Small intestine (tissue), 7 donors: ENCODE data around the gene LBH. TPM values are rescaled to one million over a fixed set of nuclear protein-coding genes. Genes with fewer than 3 reads are reported as not detected.

ENCODE experiments used
- DNase-seq, 2 donors: peaks; one replicate each; pipeline versions ENCODE4 v3.0.0 to v3.0.0-alpha.2; 2013
- FAIRE-seq: peaks from 2 replicates; lab custom pipeline; 2012; peaks lifted over from hg19 to GRCh38; lab: Jason Lieb, UNC
- H3K27ac ChIP-seq, 3 donors: one replicate each; pipeline ENCODE4 v1.5.1; 2013; ENCODE audit warnings: low read length in 2 of 3, mild to moderate bottlenecking in 2 of 3, control low read depth in 1 of 3, inconsistent platforms in 1 of 3, low read depth in 1 of 3, moderate library complexity in 1 of 3
- H3K27me3 ChIP-seq, 3 donors: one replicate each; pipeline ENCODE4 v1.6.1; 2013; ENCODE audit warnings: low read length in 3 of 3, inconsistent platforms in 1 of 3; ENCODE audit not compliant: control insufficient read depth in 3 of 3, insufficient read depth in 3 of 3
- H3K36me3 ChIP-seq, 3 donors: one replicate each; pipeline ENCODE4 v1.6.1; 2013; ENCODE audit warnings: low read length in 3 of 3, inconsistent platforms in 1 of 3, low read depth in 1 of 3, mild to moderate bottlenecking in 1 of 3, moderate library complexity in 1 of 3; ENCODE audit not compliant: control insufficient read depth in 3 of 3, insufficient read depth in 2 of 3
- H3K4me1 ChIP-seq, 3 donors: one replicate each; pipeline ENCODE4 v1.6.1; 2013; ENCODE audit warnings: low read length in 2 of 3, inconsistent platforms in 1 of 3, low read depth in 1 of 3, mild to moderate bottlenecking in 1 of 3, moderate library complexity in 1 of 3; ENCODE audit not compliant: control insufficient read depth in 3 of 3, insufficient read depth in 2 of 3
- H3K4me3 ChIP-seq, 3 donors: one replicate each; pipeline ENCODE4 v1.5.1; 2013; ENCODE audit warnings: low read length in 3 of 3, control low read depth in 1 of 3, inconsistent platforms in 1 of 3, low read depth in 1 of 3, mild to moderate bottlenecking in 1 of 3, moderate library complexity in 1 of 3
- H3K9me3 ChIP-seq, 2 donors: one replicate each; pipeline ENCODE4 v1.6.1; 2013; ENCODE audit warnings: low read depth in 1 of 2, low read length in 1 of 2; ENCODE audit not compliant: control insufficient read depth in 2 of 2, insufficient read depth in 1 of 2
- WGBS, 3 donors: extraction: QIAGEN DNeasy Blood & Tissue Kit; methylation state at CpG; one replicate each; pipeline ENCODE4 v1.1.7; 2013; 5-methylcytosine and 5-hydroxymethylcytosine counted together
- polyA plus RNA-seq, 4 donors: library from polyadenylated mRNA; stranded (reverse) in 3 of 4; unstranded in 1 of 4; fragments of 200-250 nt in 3 of 4; fragments of 120-200 nt in 1 of 4; gene quantifications; one replicate each; pipeline versions ENCODE4 v1.2.1 to v1.2.3, GENCODE V29; 2013
- donor health status: healthy with polysubstance abuse.
- donor health status: control.
- donor health status: control.
- donor health status: Bipolar disorder and iron deficiency.
- donor health status: healthy.

The LBH gene
- polyA plus RNA-seq, 4 donors = 3.8 to 17.6 (median 12.0) TPM

GRCh38 chr2:30239986-30240752 lies 8.8 kb downstream of the LBH start:
- DNase-seq = no peak
- 67 to 82% (median 70%) methylated on average over 12 of the region's 12 CpGs for WGBS, 3 donors
- Histone ChIP-seq H3K4me1 (peaks cover 0 to 3% (median 0%) of the 10 kb centered on the region in 3 donors), H3K9me3 (peaks cover 0 to 5% of the 10 kb centered on the region in 2 donors), H3K27me3 (no peaks in the 10 kb centered on the region), H3K4me3 (no peak overlapping the region), H3K27ac (peak overlapping the region in 1 of 3 donors; percentile 58), H3K36me3 (peaks cover 0 to 40% (median 6%) of the 10 kb centered on the region in 3 donors)
- no peak for FAIRE-seq

DNA sequence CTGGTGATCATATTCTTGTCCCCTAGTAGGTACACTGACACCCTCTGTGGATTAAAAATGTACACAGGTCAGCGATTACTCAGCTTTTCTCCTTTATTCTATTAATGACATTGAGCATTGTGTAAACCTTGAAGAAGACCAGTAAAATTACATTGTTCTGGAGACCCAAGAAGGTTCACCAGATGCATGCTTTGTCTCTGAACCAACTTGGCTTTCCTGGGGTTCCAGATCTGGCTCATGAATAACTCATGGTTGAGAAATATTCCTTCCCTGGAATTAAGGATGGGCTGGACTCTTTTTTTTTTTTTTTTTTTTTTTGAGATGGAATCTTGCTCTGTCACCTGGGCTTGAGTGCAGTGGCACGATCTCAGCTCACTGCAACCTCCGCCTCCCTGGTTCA lies 11.9 kb downstream of the LBH start:
- Histone ChIP-seq H3K27ac (no peak overlapping the region), H3K36me3 (peaks cover 0 to 12% (median 0%) of the 10 kb centered on the region in 3 donors), H3K27me3 (no peaks in the 10 kb centered on the region), H3K9me3 (no peaks in the 10 kb centered on the region), H3K4me3 (no peak overlapping the region), H3K4me1 (peaks cover 0 to 3% (median 0%) of the 10 kb centered on the region in 3 donors)
- FAIRE-seq (no peak), DNase-seq (no peak)
- WGBS, 3 donors = 95 to 96% (median 95%) methylated on average over 3 of the region's 3 CpGs

GRCh38 chr2:30245364-30245763 lies 14.0 kb downstream of the LBH start:
- H3K36me3 ChIP-seq = peaks cover 0 to 5% (median 2%) of the 10 kb centered on the region in 3 donors
- no peak overlapping the region for H3K4me3 ChIP-seq
- FAIRE-seq = no peak
- H3K27ac ChIP-seq = no peak overlapping the region
- no peaks in the 10 kb centered on the region for H3K4me1 ChIP-seq
- WGBS, 3 donors = 87 to 91% (median 88%) methylated on average over 5 of the region's 5 CpGs
- no peak for DNase-seq
- H3K9me3 ChIP-seq = no peaks in the 10 kb centered on the region
- H3K27me3 ChIP-seq = no peaks in the 10 kb centered on the region

DNA sequence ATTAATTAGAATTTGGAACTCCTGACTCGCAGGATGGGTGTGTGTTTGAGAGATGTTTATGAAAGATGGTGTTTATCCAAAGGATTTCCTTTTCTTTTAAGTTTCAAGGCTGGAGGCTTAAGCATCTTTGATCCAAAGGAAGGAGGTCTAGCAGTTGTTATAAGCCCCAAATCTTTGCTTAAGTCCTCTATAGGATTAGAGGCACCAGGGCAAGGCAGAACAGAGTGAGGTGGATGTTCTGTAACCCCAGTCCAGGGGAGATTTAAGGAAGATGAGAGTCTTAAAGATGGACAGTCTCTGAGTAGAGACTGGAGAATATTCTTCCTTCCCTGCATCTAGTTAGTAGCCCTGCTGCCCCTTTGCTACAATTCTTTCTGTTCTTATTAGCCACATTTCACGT lies 17.5 kb downstream of the LBH start:
- Histone ChIP-seq H3K27me3 (no peaks in the 10 kb centered on the region), H3K4me3 (no peak overlapping the region), H3K36me3 (peaks cover 0 to 8% (median 2%) of the 10 kb centered on the region in 3 donors), H3K27ac (no peak overlapping the region), H3K4me1 (peaks cover 7 to 18% (median 11%) of the 10 kb centered on the region in 3 donors), H3K9me3 (no peaks in the 10 kb centered on the region)
- WGBS, 3 donors = 67 to 84% (median 82%) methylated on average over 2 of the region's 2 CpGs
- no peak for FAIRE-seq
- DNase-seq = no peak

- Histone ChIP-seq H3K36me3 (peaks cover 0 to 8% (median 2%) of the 10 kb centered on the region in 3 donors), H3K4me1 (peaks cover 9 to 24% (median 13%) of the 10 kb centered on the region in 3 donors), H3K27me3 (no peaks in the 10 kb centered on the region), H3K9me3 (no peaks in the 10 kb centered on the region), H3K27ac (no peak overlapping the region), H3K4me3 (no peak overlapping the region)
- FAIRE-seq (no peak), DNase-seq (no peak)
- 71 to 86% (median 82%) methylated on average over 7 of the region's 7 CpGs for WGBS, 3 donors
Observed at GRCh38 chr2:30249354-30249753, 18.0 kb downstream of the LBH start.

- Histone ChIP-seq H3K4me1 (peaks cover 13 to 35% (median 14%) of the 10 kb centered on the region in 3 donors), H3K4me3 (no peak overlapping the region), H3K27me3 (no peaks in the 10 kb centered on the region), H3K9me3 (no peaks in the 10 kb centered on the region), H3K27ac (no peak overlapping the region), H3K36me3 (peaks cover 0 to 8% (median 2%) of the 10 kb centered on the region in 3 donors)
- FAIRE-seq = no peak
- WGBS, 3 donors = 89 to 94% (median 91%) methylated on average over 6 of the region's 6 CpGs
- DNase-seq = no peak
Observed at GRCh38 chr2:30250421-30250820, 19.1 kb downstream of the LBH start.

DNA sequence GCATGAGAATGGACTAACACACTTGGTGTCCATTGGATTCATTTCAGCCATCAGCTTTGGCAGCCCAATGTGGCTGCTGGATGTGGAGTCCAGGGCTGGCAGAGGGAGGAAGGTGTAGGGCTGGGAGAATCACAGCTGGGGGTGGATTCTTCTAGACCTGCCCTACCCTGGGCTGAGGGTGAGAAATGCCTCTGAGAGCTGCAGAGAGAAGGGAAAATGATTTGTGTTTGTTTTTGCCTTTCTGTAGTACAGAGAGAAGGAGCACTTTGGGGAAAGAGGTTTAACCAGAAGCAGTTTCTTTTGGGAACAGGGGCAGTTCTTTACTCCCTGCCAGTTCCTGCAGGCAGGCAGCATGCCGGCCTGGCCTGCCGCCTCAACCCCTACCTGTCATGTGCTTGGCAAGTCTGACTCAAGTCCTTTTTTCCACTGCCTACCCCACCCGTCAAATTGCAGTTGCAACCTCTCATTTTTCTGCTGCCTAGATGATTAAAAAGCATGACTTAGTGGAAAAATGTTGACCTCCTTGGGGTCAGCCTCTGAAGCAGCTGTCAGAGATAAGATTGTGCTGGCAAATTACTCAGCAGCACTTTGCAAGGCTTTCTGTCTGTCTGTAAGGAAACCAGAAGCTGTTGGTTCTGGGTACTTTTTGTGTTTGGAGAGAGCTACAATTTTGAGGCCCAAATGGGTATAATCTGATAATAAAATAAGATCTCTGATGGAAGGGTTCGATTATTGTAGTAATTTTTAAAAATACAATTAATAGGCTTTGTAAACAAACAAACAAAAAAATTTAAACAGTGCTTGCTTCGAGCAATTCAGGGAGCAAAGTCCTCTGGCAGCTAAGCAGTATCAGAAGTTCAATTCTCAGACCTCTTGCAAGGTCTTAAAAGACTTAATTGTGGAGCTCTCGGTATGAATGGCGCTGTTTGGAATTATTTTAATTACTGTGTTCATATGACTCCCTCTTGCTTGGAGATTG lies 21.7 kb downstream of the LBH start:
- Histone ChIP-seq H3K4me1 (peaks cover 13 to 45% (median 14%) of the 10 kb centered on the region in 3 donors), H3K9me3 (no peaks in the 10 kb centered on the region), H3K4me3 (no peak overlapping the region), H3K27me3 (no peaks in the 10 kb centered on the region), H3K36me3 (peaks cover 0 to 26% (median 4%) of the 10 kb centered on the region in 3 donors), H3K27ac (peak overlapping the region; percentile 33 to 97 (median 64))
- FAIRE-seq = no peak
- peak; percentile 86 to 93 for DNase-seq
- WGBS, 3 donors = 5 to 21% (median 14%) methylated on average over 7 of the region's 7 CpGs
